Cardiac fibroblast (primary cell): ENCODE data around the gene TBL1X.
A peak's percentile ranks its signal among the peaks of the same experiment; 100 is the strongest.

ENCODE experiments used
- DNase-seq, 2 donors: peaks; one replicate each; pipeline versions ENCODE4 v3.0.0 to v3.0.0-alpha.2; 2010; ENCODE audit warnings: low read depth in 2 of 2
- H3K4me3 ChIP-seq, 2 donors: replicated peaks in 1 of 2; 1 replicate in 1 of 2; 2 replicates in 1 of 2; pipeline ENCODE4 v1.5.1; 2011; ENCODE audit warnings: low read depth in 2 of 2, low read length in 2 of 2, mild to moderate bottlenecking in 2 of 2, moderate library complexity in 1 of 2
- CTCF ChIP-seq: IDR thresholded peaks from one replicate; pipeline ENCODE4 v1.5.1; 2011; ENCODE audit warnings: low read depth, mild to moderate bottlenecking, low read length, inconsistent platforms

TBL1X gene

GRCh38 chrX:9635368-9635767 is 170.5 kb downstream of the TBL1X start:
- no peak for DNase-seq
- no peak overlapping the region for H3K4me3 ChIP-seq

GRCh38 chrX:9635803-9636202 is 170.9 kb downstream of the TBL1X start:
- H3K4me3 ChIP-seq = no peak overlapping the region
- peak in 1 of 2 donors; percentile 23 for DNase-seq
- TF ChIP-seq CTCF = no peak

More at GRCh38 chrX:9635368-9635767, 170.5 kb downstream of the TBL1X start:
- no peak for TF ChIP-seq CTCF

GRCh38 chrX:9638871-9639270 is 174.0 kb downstream of the TBL1X start:
- H3K4me3 ChIP-seq = no peak overlapping the region
- no peak for TF ChIP-seq CTCF
- no peak for DNase-seq

GRCh38 chrX:9642270-9642995 is 177.6 kb downstream of the TBL1X start:
- no peak for DNase-seq
- no peak overlapping the region for H3K4me3 ChIP-seq
- no peak for TF ChIP-seq CTCF

GRCh38 chrX:9643807-9644206 is 178.9 kb downstream of the TBL1X start:
- no peak overlapping the region for H3K4me3 ChIP-seq
- TF ChIP-seq CTCF = no peak
- DNase-seq = no peak

GRCh38 chrX:9644335-9644734 is 179.5 kb downstream of the TBL1X start:
- no peak for DNase-seq
- no peak for TF ChIP-seq CTCF
- H3K4me3 ChIP-seq = no peak overlapping the region
